Small intestine (tissue), 7 donors: ENCODE results near the gene ITPR2. TPM values are rescaled to one million over a fixed set of nuclear protein-coding genes. Genes with fewer than 3 reads are reported as not detected.

Experiments
- DNase-seq, 2 donors: peaks; one replicate each; pipeline versions ENCODE4 v3.0.0 to v3.0.0-alpha.2; 2013
- FAIRE-seq: peaks from 2 replicates; lab custom pipeline; 2012; peaks lifted over from hg19 to GRCh38; lab: Jason Lieb, UNC
- H3K27ac ChIP-seq, 3 donors: one replicate each; pipeline ENCODE4 v1.5.1; 2013; ENCODE audit warnings: low read length in 2 of 3, mild to moderate bottlenecking in 2 of 3, control low read depth in 1 of 3, inconsistent platforms in 1 of 3, low read depth in 1 of 3, moderate library complexity in 1 of 3
- H3K27me3 ChIP-seq, 3 donors: one replicate each; pipeline ENCODE4 v1.6.1; 2013; ENCODE audit warnings: low read length in 3 of 3, inconsistent platforms in 1 of 3; ENCODE audit not compliant: control insufficient read depth in 3 of 3, insufficient read depth in 3 of 3
- H3K36me3 ChIP-seq, 3 donors: one replicate each; pipeline ENCODE4 v1.6.1; 2013; ENCODE audit warnings: low read length in 3 of 3, inconsistent platforms in 1 of 3, low read depth in 1 of 3, mild to moderate bottlenecking in 1 of 3, moderate library complexity in 1 of 3; ENCODE audit not compliant: control insufficient read depth in 3 of 3, insufficient read depth in 2 of 3
- H3K4me1 ChIP-seq, 3 donors: one replicate each; pipeline ENCODE4 v1.6.1; 2013; ENCODE audit warnings: low read length in 2 of 3, inconsistent platforms in 1 of 3, low read depth in 1 of 3, mild to moderate bottlenecking in 1 of 3, moderate library complexity in 1 of 3; ENCODE audit not compliant: control insufficient read depth in 3 of 3, insufficient read depth in 2 of 3
- H3K4me3 ChIP-seq, 3 donors: one replicate each; pipeline ENCODE4 v1.5.1; 2013; ENCODE audit warnings: low read length in 3 of 3, control low read depth in 1 of 3, inconsistent platforms in 1 of 3, low read depth in 1 of 3, mild to moderate bottlenecking in 1 of 3, moderate library complexity in 1 of 3
- H3K9me3 ChIP-seq, 2 donors: one replicate each; pipeline ENCODE4 v1.6.1; 2013; ENCODE audit warnings: low read depth in 1 of 2, low read length in 1 of 2; ENCODE audit not compliant: control insufficient read depth in 2 of 2, insufficient read depth in 1 of 2
- WGBS, 3 donors: extraction: QIAGEN DNeasy Blood & Tissue Kit; methylation state at CpG; one replicate each; pipeline ENCODE4 v1.1.7; 2013; 5-methylcytosine and 5-hydroxymethylcytosine counted together
- polyA plus RNA-seq, 4 donors: library from polyadenylated mRNA; stranded (reverse) in 3 of 4; unstranded in 1 of 4; fragments of 200-250 nt in 3 of 4; fragments of 120-200 nt in 1 of 4; gene quantifications; one replicate each; pipeline versions ENCODE4 v1.2.1 to v1.2.3, GENCODE V29; 2013
- donor health status: healthy with polysubstance abuse.
- donor health status: control.
- donor health status: control.
- donor health status: Bipolar disorder and iron deficiency.
- donor health status: healthy.

Gene ITPR2
- polyA plus RNA-seq, 4 donors: 2.2 to 9.2 (median 4.4) TPM

- WGBS, 3 donors: 66 to 78% (median 66%) methylated on average over 3 of the region's 3 CpGs
- H3K9me3 ChIP-seq: no peaks in the 10 kb centered on the region
- no peak overlapping the region for H3K27ac ChIP-seq
- H3K4me1 ChIP-seq: no peaks in the 10 kb centered on the region
- no peaks in the 10 kb centered on the region for H3K36me3 ChIP-seq
- no peaks in the 10 kb centered on the region for H3K27me3 ChIP-seq
- no peak overlapping the region for H3K4me3 ChIP-seq
- DNase-seq (no peak), FAIRE-seq (no peak)
Measured at GRCh38 chr12:26346736-26347135, 486.3 kb downstream of the ITPR2 start.

DNA sequence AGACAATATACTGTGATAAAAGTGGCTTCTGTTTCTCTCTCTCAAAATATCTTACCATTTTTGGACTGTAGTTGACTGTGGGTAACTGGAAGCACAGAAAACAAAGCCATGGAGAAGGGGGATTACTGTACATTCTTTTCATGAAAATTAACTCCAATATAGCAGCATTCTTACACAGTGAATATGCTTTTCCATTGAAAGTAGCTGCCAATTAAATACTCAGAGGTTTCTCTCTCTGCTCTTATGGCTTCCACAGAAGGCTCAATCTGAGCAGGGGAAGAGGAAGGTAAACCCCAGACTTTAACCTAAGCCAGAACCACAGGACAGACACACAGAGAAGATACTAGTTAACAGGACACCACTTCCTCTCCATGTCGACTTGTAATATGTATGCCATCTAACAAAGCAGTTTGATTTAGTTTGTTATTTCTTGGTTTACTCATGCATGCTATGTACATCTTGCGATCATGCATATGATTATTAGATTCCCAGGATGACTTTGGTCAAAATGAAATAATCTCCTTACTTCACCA is 487.5 kb downstream of the ITPR2 start:
- no peak overlapping the region for H3K4me3 ChIP-seq
- H3K27ac ChIP-seq: no peak overlapping the region
- FAIRE-seq (no peak), DNase-seq (no peak)
- no peaks in the 10 kb centered on the region for H3K27me3 ChIP-seq
- 72 to 77% (median 76%) methylated on average over 2 of the region's 2 CpGs for whole genome bisulfite sequencing, 3 donors
- H3K9me3 ChIP-seq: no peaks in the 10 kb centered on the region
- no peaks in the 10 kb centered on the region for H3K36me3 ChIP-seq
- no peaks in the 10 kb centered on the region for H3K4me1 ChIP-seq

GRCh38 chr12:26341491-26341890 is 491.5 kb downstream of the ITPR2 start:
- no peaks in the 10 kb centered on the region for H3K27me3 ChIP-seq
- H3K4me3 ChIP-seq: no peak overlapping the region
- H3K9me3 ChIP-seq: no peaks in the 10 kb centered on the region
- peaks cover 0 to 6% (median 2%) of the 10 kb centered on the region in 3 donors for H3K36me3 ChIP-seq
- FAIRE-seq (no peak), DNase-seq (no peak)
- peaks cover 0 to 2% (median 0%) of the 10 kb centered on the region in 3 donors for H3K4me1 ChIP-seq
- no peak overlapping the region for H3K27ac ChIP-seq

DNA sequence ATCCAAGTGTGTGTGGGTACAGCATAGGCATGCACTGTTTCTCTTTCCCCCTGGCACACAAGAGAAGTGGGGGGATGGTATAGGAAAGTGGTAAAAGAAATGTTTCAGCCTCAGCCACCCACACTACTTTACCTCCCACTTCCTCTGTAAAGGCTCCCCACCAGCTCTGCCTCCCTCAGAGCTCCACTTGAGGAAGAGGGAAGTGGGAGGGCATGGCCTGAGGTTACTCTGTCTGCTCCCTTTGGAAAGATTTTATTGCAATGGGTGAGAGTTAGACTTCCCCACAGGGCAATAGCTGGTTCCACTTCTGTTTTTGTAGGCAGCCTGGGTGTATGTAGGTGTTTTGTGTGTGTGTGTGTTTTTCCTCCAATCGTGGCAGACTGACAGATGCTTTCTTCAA is 492.3 kb downstream of the ITPR2 start:
- H3K4me1 ChIP-seq: peaks cover 0 to 2% (median 0%) of the 10 kb centered on the region in 3 donors
- H3K27me3 ChIP-seq: no peaks in the 10 kb centered on the region
- H3K9me3 ChIP-seq: no peaks in the 10 kb centered on the region
- FAIRE-seq (no peak), DNase-seq (no peak)
- no peak overlapping the region for H3K4me3 ChIP-seq
- no peak overlapping the region for H3K27ac ChIP-seq
- H3K36me3 ChIP-seq: peaks cover 0 to 6% (median 2%) of the 10 kb centered on the region in 3 donors
- WGBS, 3 donors: 43 to 67% (median 53%) methylated on average over 1 of the region's 1 CpG

DNA sequence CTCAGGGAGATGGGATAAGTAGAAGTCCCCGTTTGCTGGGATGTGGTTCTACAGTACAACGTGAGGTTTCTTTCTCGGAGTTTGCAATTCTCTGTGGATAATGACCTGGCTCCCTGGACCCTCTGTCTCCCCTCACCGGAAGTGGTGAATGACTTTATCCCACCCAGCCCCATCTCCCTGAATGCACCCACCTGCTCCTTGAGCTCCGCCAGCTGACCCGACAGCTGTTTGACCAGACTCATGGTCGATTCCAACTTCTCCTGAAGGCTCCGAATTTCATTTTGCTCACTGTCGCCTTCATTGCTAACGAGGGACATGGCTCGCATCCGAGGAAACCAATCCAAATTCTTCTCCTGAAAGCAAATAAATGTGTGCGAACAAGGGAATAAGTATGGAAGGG is 493.0 kb downstream of the ITPR2 start:
- no peaks in the 10 kb centered on the region for H3K9me3 ChIP-seq
- no peak for DNase-seq
- peaks cover 0 to 6% (median 2%) of the 10 kb centered on the region in 3 donors for H3K36me3 ChIP-seq
- 95 to 97% (median 96%) methylated on average over 13 of the region's 13 CpGs for WGBS, 3 donors
- H3K4me3 ChIP-seq: no peak overlapping the region
- peaks cover 0 to 2% (median 0%) of the 10 kb centered on the region in 3 donors for H3K4me1 ChIP-seq
- H3K27me3 ChIP-seq: no peaks in the 10 kb centered on the region
- H3K27ac ChIP-seq: no peak overlapping the region
- FAIRE-seq: no peak

- Histone ChIP-seq H3K27ac (no peak overlapping the region), H3K27me3 (no peaks in the 10 kb centered on the region), H3K4me1 (peaks cover 0 to 2% (median 0%) of the 10 kb centered on the region in 3 donors), H3K36me3 (peaks cover 0 to 6% (median 2%) of the 10 kb centered on the region in 3 donors), H3K4me3 (no peak overlapping the region), H3K9me3 (no peaks in the 10 kb centered on the region)
- DNase-seq (peak in 1 of 2 donors; percentile 37), FAIRE-seq (no peak)
- WGBS, 3 donors: 85 to 93% (median 92%) methylated on average over 11 of the region's 11 CpGs
Measured at GRCh38 chr12:26338586-26339572, 494.1 kb downstream of the ITPR2 start.

- H3K27me3 ChIP-seq: no peaks in the 10 kb centered on the region
- H3K36me3 ChIP-seq: peaks cover 0 to 6% (median 2%) of the 10 kb centered on the region in 3 donors
- no peak overlapping the region for H3K27ac ChIP-seq
- H3K4me3 ChIP-seq: no peak overlapping the region
- DNase-seq (no peak), FAIRE-seq (no peak)
- H3K4me1 ChIP-seq: peaks cover 0 to 2% (median 0%) of the 10 kb centered on the region in 3 donors
- 92 to 93% (median 92%) methylated on average over 6 of the region's 6 CpGs for WGBS, 3 donors
- no peaks in the 10 kb centered on the region for H3K9me3 ChIP-seq
Measured at GRCh38 chr12:26335651-26336050, 497.3 kb downstream of the ITPR2 start.

DNA sequence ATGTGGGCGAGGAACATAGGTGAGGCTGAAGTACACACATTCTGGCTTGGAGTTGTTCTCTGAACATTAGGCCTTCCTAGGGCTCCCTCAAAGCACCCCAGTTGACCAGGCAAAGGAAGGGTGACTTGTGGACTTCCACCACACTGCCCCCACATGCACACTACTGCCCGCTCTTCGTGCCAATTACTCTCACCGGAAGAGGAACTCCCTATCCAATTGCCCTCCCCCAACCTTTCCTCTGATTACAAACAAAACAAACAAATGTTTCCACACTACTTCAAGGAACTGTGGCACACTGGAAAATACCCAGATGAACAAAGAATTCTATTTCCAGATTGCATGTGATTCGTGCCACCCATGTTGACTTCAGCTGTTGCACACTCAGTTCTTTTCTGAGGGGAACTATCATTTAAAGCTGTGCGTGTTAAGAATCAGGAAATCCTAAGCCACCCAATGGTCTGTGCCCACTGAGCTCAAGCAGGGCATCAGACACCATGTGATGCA is 498.3 kb downstream of the ITPR2 start:
- Histone ChIP-seq H3K27ac (no peak overlapping the region), H3K9me3 (no peaks in the 10 kb centered on the region), H3K36me3 (peaks cover 0 to 2% (median 2%) of the 10 kb centered on the region in 3 donors), H3K4me3 (no peak overlapping the region), H3K27me3 (no peaks in the 10 kb centered on the region), H3K4me1 (peaks cover 0 to 2% (median 0%) of the 10 kb centered on the region in 3 donors)
- WGBS, 3 donors: 90 to 98% (median 92%) methylated on average over 6 of the region's 6 CpGs
- DNase-seq (no peak), FAIRE-seq (no peak)
